PC-9 (cell line): ENCODE data around the gene ZNF592. TPM values are rescaled to one million over a fixed set of nuclear protein-coding genes. Genes with fewer than 3 reads are reported as not detected.

Source experiments
- BruUV-seq: library from RNA; stranded (reverse); fragments of 400-500 nt; replicated peaks from 2 replicates; lab custom pipeline; 2021; lab: Mats Ljungman, UMichigan
- CTCF ChIA-PET: fragments of 300-600 bp; sonication (Branson Sonifier 250); formaldehyde crosslinking; loops from one replicate; lab custom pipeline; 2022; ENCODE audit warnings: antibody characterized with exemption; lab: Charles Lee
- POLR2A ChIA-PET: fragments of 300-600 bp; sonication (Branson Sonifier 250); formaldehyde crosslinking; loops from one replicate; lab custom pipeline; 2022; ENCODE audit warnings: antibody characterized with exemption; ENCODE audit not compliant: unreplicated experiment; lab: Charles Lee
- DNase-seq, 2 experiments: peaks; one replicate each; pipeline versions ENCODE4 v3.0.0 to v3.0.0-alpha.2; 2015 to 2022; ENCODE audit warnings: mixed read lengths in 1 of 2
- H2AFZ ChIP-seq: fragments of 200-600 bp; sonication (generic); 2 replicates; pipeline ENCODE4 v1.8.1; 2017; ENCODE audit warnings: antibody characterized with exemption
- H3F3A ChIP-seq: fragments of 200-600 bp; sonication (generic); 2 replicates; pipeline ENCODE4 v1.8.1; 2017; ENCODE audit warnings: antibody characterized with exemption, mild to moderate bottlenecking, low read depth; ENCODE audit not compliant: insufficient read depth
- H3K27ac ChIP-seq: fragments of 200-600 bp; sonication (generic); 2 replicates; pipeline ENCODE4 v1.6.1; 2016; ENCODE audit warnings: mixed run types
- H3K27me3 ChIP-seq: fragments of 200-600 bp; sonication (generic); 2 replicates; pipeline ENCODE4 v1.6.1; 2016; ENCODE audit warnings: low read depth, mixed run types; ENCODE audit not compliant: insufficient read depth
- H3K36me3 ChIP-seq: fragments of 200-600 bp; sonication (generic); 2 replicates; pipeline ENCODE4 v1.6.1; 2016; ENCODE audit warnings: low read depth, mixed run types
- H3K4me1 ChIP-seq: fragments of 200-600 bp; sonication (generic); replicated peaks from 2 replicates; pipeline ENCODE4 v1.6.1; 2016; ENCODE audit warnings: mixed run types; ENCODE audit not compliant: insufficient read depth
- H3K4me2 ChIP-seq: fragments of 200-600 bp; sonication (generic); 2 replicates; pipeline ENCODE4 v1.6.1; 2017; ENCODE audit warnings: mixed run types
- H3K4me3 ChIP-seq: fragments of 200-600 bp; sonication (generic); 2 replicates; pipeline ENCODE4 v1.6.1; 2016; ENCODE audit warnings: mixed run types
- H3K79me2 ChIP-seq: fragments of 200-600 bp; sonication (generic); 2 replicates; pipeline ENCODE4 v1.6.1; 2017; ENCODE audit warnings: low read depth, mixed run types
- H3K9me2 ChIP-seq: fragments of 200-600 bp; sonication (generic); 2 replicates; pipeline ENCODE4 v1.8.1; 2017; ENCODE audit warnings: mild to moderate bottlenecking; ENCODE audit not compliant: insufficient read depth
- H3K9me3 ChIP-seq: fragments of 200-600 bp; sonication (generic); 2 replicates; pipeline ENCODE4 v1.8.1; 2016; ENCODE audit warnings: low read depth; ENCODE audit not compliant: insufficient read depth
- H4K20me1 ChIP-seq: fragments of 200-600 bp; sonication (generic); 2 replicates; pipeline ENCODE4 v1.8.1; 2017; ENCODE audit not compliant: insufficient read depth
- EZH2 ChIP-seq: fragments of 200-600 bp; sonication (generic); IDR thresholded peaks from 2 replicates; pipeline ENCODE4 v1.8.0; 2017; ENCODE audit warnings: antibody characterized with exemption, low read depth
- intact Hi-C: fragments of 100-400 bp; cut with micrococcal nuclease; formaldehyde crosslinking; loops from one replicate; pipeline ENCODE4 v1.10.0; 2022; ENCODE audit not compliant: unreplicated experiment
- total RNA-seq: library from RNA; stranded (reverse); gene quantifications from 2 replicates; pipeline ENCODE4 v1.2.3, GENCODE V29; 2021
- TF ChIP-seq, protein P1 (sequence below): fragments of 200-600 bp; sonication (generic); conservative IDR thresholded peaks from 2 replicates; pipeline ENCODE4 v1.6.1; 2017; ENCODE audit warnings: mixed run types, antibody characterized with exemption, mild to moderate bottlenecking, moderate library complexity

The ZNF592 gene
- total RNA-seq, 1 experiment from 2014 or later, result 27.5 TPM

DNA sequence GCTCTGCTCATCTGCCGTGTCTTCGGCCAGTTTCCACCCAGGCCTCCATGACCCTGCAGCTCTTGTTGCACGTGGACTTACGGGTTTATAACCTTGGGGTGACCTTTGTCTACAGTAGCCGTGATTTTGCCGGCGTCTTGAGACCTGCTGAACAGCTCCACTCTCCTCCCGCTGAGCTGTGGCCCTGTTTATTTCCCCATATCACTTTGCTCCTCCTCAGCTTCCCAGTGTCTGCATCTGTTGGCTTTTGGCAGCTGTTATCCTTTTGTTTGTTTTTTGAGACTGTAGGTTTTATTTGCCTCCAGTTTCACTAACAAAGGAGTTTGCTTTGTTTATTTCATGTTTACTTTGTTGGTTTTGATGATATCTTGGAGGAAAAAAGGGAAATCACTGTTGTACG lies 106.7 kb downstream of the ZNF592 start:
- POLR2A ChIA-PET, result no interaction called here
- Histone ChIP-seq H2AFZ (no peak overlapping the region), H3K4me1 (peaks cover 30% of the 10 kb centered on the region), H3K27me3 (no peaks in the 10 kb centered on the region), H3K27ac (no peak overlapping the region), H4K20me1 (no peaks in the 10 kb centered on the region), H3K9me3 (no peaks in the 10 kb centered on the region), H3K9me2 (no peaks in the 10 kb centered on the region), H3F3A (peaks cover 12% of the 10 kb centered on the region; the same call in 1 of the 2 replicates), H3K4me3 (no peak overlapping the region), H3K36me3 (no peaks in the 10 kb centered on the region), H3K79me2 (0 out of 2 replicates have a peak, but pooled peaks cover under 1% of the 10 kb centered on the region), H3K4me2 (no peak overlapping the region)
- TF ChIP-seq, protein P1, sequence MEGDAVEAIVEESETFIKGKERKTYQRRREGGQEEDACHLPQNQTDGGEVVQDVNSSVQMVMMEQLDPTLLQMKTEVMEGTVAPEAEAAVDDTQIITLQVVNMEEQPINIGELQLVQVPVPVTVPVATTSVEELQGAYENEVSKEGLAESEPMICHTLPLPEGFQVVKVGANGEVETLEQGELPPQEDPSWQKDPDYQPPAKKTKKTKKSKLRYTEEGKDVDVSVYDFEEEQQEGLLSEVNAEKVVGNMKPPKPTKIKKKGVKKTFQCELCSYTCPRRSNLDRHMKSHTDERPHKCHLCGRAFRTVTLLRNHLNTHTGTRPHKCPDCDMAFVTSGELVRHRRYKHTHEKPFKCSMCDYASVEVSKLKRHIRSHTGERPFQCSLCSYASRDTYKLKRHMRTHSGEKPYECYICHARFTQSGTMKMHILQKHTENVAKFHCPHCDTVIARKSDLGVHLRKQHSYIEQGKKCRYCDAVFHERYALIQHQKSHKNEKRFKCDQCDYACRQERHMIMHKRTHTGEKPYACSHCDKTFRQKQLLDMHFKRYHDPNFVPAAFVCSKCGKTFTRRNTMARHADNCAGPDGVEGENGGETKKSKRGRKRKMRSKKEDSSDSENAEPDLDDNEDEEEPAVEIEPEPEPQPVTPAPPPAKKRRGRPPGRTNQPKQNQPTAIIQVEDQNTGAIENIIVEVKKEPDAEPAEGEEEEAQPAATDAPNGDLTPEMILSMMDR, result no peak
- TF ChIP-seq EZH2, result no peak
- DNase-seq, result no peak
- CTCF ChIA-PET, result no interaction called here
- intact Hi-C loops, result no loop called here
- BruUV-seq, result no TSS peak

DNA sequence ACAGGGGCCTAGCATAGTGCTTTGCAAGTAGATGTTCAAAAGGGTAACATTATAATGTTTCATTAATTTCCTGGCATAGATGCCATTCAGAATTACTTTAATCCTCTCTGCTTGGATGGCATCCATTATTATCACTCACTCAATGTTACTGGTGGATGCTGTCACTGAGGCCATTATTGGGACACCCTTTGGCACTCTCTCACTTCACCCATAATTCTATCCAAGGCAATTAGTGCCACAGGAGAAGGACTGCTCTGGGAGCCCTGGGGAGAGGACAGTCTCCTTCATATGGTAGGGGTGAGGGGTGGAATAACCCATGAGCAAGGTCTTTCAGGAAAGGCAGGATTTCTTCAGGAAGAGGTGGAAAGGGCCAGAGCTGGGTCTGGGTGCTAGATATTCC lies 107.4 kb downstream of the ZNF592 start:
- no peaks in the 10 kb centered on the region for H3K9me2 ChIP-seq
- DNase-seq, result no peak
- H2AFZ ChIP-seq, result no peak overlapping the region
- no peak overlapping the region for H3K4me3 ChIP-seq
- H3K27me3 ChIP-seq, result no peaks in the 10 kb centered on the region
- H3K27ac ChIP-seq, result no peak overlapping the region
- no peaks in the 10 kb centered on the region for H3K36me3 ChIP-seq
- 0 out of 2 replicates have a peak, but pooled peaks cover 7% of the 10 kb centered on the region for H3K79me2 ChIP-seq
- no TSS peak for BruUV-seq
- peaks cover 15% of the 10 kb centered on the region; the same call in 1 of the 2 replicates for H3F3A ChIP-seq
- H4K20me1 ChIP-seq, result no peaks in the 10 kb centered on the region
- no peak overlapping the region for H3K4me2 ChIP-seq
- H3K4me1 ChIP-seq, result peaks cover 36% of the 10 kb centered on the region
- H3K9me3 ChIP-seq, result no peaks in the 10 kb centered on the region
- TF ChIP-seq, protein P1, result no peak
- no peak for TF ChIP-seq EZH2
- CTCF ChIA-PET, result no interaction called here
- POLR2A ChIA-PET, result no interaction called here
- intact Hi-C loops, result no loop called here

Other genes starting within 250 kb of the ZNF592 start
- 9.7 and 11.3 TPM in 2 replicates for gene ZSCAN2, start 147.6 kb upstream of the ZNF592 start, total RNA-seq
- 22.9 and 29.5 TPM in 2 replicates for gene WDR73, start 94.3 kb upstream of the ZNF592 start, total RNA-seq
- 66.7 and 77.1 TPM in 2 replicates for gene NMB, start 90.4 kb upstream of the ZNF592 start, total RNA-seq
- gene SEC11A, start 32.5 kb upstream of the ZNF592 start, total RNA-seq, result 146 and 174 TPM in 2 replicates
- 4.6 and 8.1 TPM in 2 replicates for gene ALPK3, start 68.8 kb downstream of the ZNF592 start, total RNA-seq
- 0.70 and 1.2 TPM in 2 replicates for gene SLC28A1, start 136.1 kb downstream of the ZNF592 start, total RNA-seq
- gene PDE8A, start 233.3 kb downstream of the ZNF592 start, total RNA-seq, result 38.8 and 47.3 TPM in 2 replicates